ENCODE results near the gene KLK15. TPM values are rescaled to one million over a fixed set of nuclear protein-coding genes. Genes with fewer than 3 reads are reported as not detected.

KLK15 gene
- total and polyA plus RNA-seq, 2 donors (not counting 3 experiments of a cell fraction or from before 2014, with no cell fraction given): not detected

- H2AFZ ChIP-seq (ENCODE audit: low read depth, low read length): no peak overlapping the region
- H4K20me1 ChIP-seq (replicated peaks; ENCODE audit: control insufficient read depth, extremely low read depth, insufficient read depth, low read length): no peaks in the 10 kb centered on the region
- POLR2A ChIA-PET: no interaction called here
- no peak overlapping the region for H3K27ac ChIP-seq (ENCODE audit: insufficient read depth, low read depth, low read length)
- no peak for TF ChIP-seq MAX (IDR thresholded peaks at IDR 0.05; ENCODE audit: insufficient read depth, insufficient read length)
- no peak for TF ChIP-seq EZH2 (IDR thresholded peaks at IDR 0.05; ENCODE audit: borderline replicate concordance, low read depth, low read length, severe bottlenecking)
- no peak for TF ChIP-seq JUN (IDR thresholded peaks at IDR 0.05; ENCODE audit: borderline replicate concordance, insufficient read depth, insufficient read length, low read depth)
- TF ChIP-seq GATA2 (IDR thresholded peaks at IDR 0.05; ENCODE audit: insufficient read depth, insufficient read length, low read depth, low read length): no peak
- TF ChIP-seq CTCF (IDR thresholded peaks at IDR 0.05; ENCODE audit: extremely low read depth in 1 of 2, insufficient read depth in 1 of 2, low read depth in 1 of 2, low read length in 2 of 2): no peak
- no peak for TF ChIP-seq POLR2A (IDR thresholded peaks at IDR 0.05; ENCODE audit: low read depth, low read length)
- no peak for TF ChIP-seq FOS (IDR thresholded peaks at IDR 0.05; ENCODE audit: borderline replicate concordance, insufficient read depth, low read length)
- no peak for TF ChIP-seq MYC (IDR thresholded peaks at IDR 0.05; ENCODE audit: low read depth, low read length)
- TF ChIP-seq POLR2AphosphoS5 (IDR thresholded peaks at IDR 0.05; ENCODE audit: insufficient read depth, low read depth, low read length): no peak
- H3K36me3 ChIP-seq (ENCODE audit: control insufficient read depth in 2 of 2, extremely low read depth in 1 of 2, insufficient read depth in 2 of 2, low read length in 2 of 2): no peaks in the 10 kb centered on the region
- H3K9me1 ChIP-seq (replicated peaks; ENCODE audit: control insufficient read depth, extremely low read depth, insufficient read depth, low read length): no peaks in the 10 kb centered on the region
- dilution Hi-C loops (cut with MboI; ENCODE audit: extremely low pct_ligation_motif_present, low sequenced_read_pairs) (no loop called here), intact Hi-C loops (cut with micrococcal nuclease) (no loop called here)
- no peaks in the 10 kb centered on the region for H3K9me3 ChIP-seq (replicated peaks; ENCODE audit: control insufficient read depth, insufficient read depth, low read length)
- DNase-seq (ENCODE audit: low read depth, low spot score) (no peak), FAIRE-seq (peak; percentile 31)
- H3K4me1 ChIP-seq (ENCODE audit: control insufficient read depth, extremely low read depth, insufficient read depth, low read length): no peaks in the 10 kb centered on the region
- no peaks in the 10 kb centered on the region for H3K79me2 ChIP-seq (ENCODE audit: control insufficient read depth, insufficient read depth, low read length)
- H3K4me2 ChIP-seq (ENCODE audit: insufficient read depth, low read length): no peak overlapping the region
- H3K4me3 ChIP-seq (replicated peaks in 1 of 3; ENCODE audit: insufficient read depth in 1 of 3, low read depth in 1 of 3, low read length in 3 of 3): no peak overlapping the region
- H3K9ac ChIP-seq (replicated peaks; ENCODE audit: extremely low read depth, insufficient read depth, low read length): no peak overlapping the region
- H3K27me3 ChIP-seq (ENCODE audit: control insufficient read depth in 2 of 2, insufficient read depth in 2 of 2, low read length in 2 of 2): peaks cover 26 to 29% of the 10 kb centered on the region in 2 experiments
- BruUV-seq (replicated peaks): no TSS peak
- CTCF ChIA-PET: interaction anchor here (0.8 to 3.9 kb wide), 8 partner anchors 53 to 409 kb away, joined by 3 to 22 read pairs (median 5); no protein-coding TSS in a partner anchor
These were observed 56.1 kb downstream of the KLK15 start for GRCh38 chr19:50777261-50777660.

Data from endothelial cell of umbilical vein (primary cell).